Parathyroid adenoma (tissue), 2 donors: ENCODE measurements around the gene PHC3.

Experiments
- H2AFZ ChIP-seq: fragments of 300-600 bp; sonication (generic); one replicate; pipeline ENCODE4 v1.7.0; 2017; ENCODE audit warnings: antibody characterized with exemption, mild to moderate bottlenecking
- H3K27ac ChIP-seq: fragments of 300-600 bp; sonication (generic); one replicate; pipeline ENCODE4 v1.7.0; 2017
- H3K27me3 ChIP-seq: fragments of 300-600 bp; sonication (generic); one replicate; pipeline ENCODE4 v1.7.0; 2017; ENCODE audit warnings: low read length; ENCODE audit not compliant: control insufficient read depth, insufficient read depth
- H3K36me3 ChIP-seq: fragments of 300-600 bp; sonication (generic); one replicate; pipeline ENCODE4 v1.7.0; 2017; ENCODE audit warnings: low read length; ENCODE audit not compliant: control insufficient read depth, insufficient read depth
- H3K4me1 ChIP-seq: fragments of 300-600 bp; sonication (generic); one replicate; pipeline ENCODE4 v1.7.0; 2017; ENCODE audit warnings: control low read depth
- H3K4me2 ChIP-seq: fragments of 300-600 bp; sonication (generic); one replicate; pipeline ENCODE4 v1.7.0; 2017; ENCODE audit warnings: low read length
- H3K4me3 ChIP-seq: fragments of 300-600 bp; sonication (generic); one replicate; pipeline ENCODE4 v1.7.0; 2017; ENCODE audit warnings: low read depth, low read length
- H3K79me2 ChIP-seq: fragments of 300-600 bp; sonication (generic); one replicate; pipeline ENCODE4 v1.7.0; 2017; ENCODE audit warnings: control low read depth
- H3K9ac ChIP-seq: fragments of 300-600 bp; sonication (generic); one replicate; pipeline ENCODE4 v1.7.0; 2017; ENCODE audit warnings: mild to moderate bottlenecking
- H3K9me3 ChIP-seq: fragments of 300-600 bp; sonication (generic); one replicate; pipeline ENCODE4 v1.7.0; 2017; ENCODE audit warnings: low read length; ENCODE audit not compliant: control insufficient read depth
- TF ChIP-seq, protein P1 (sequence below): fragments of 300-600 bp; sonication (generic); IDR thresholded peaks from one replicate; pipeline ENCODE4 v1.7.0; 2017; ENCODE audit warnings: antibody characterized with exemption, mild to moderate bottlenecking
- donor health status: primary hyperparathyroidism.

Gene PHC3, protein sequence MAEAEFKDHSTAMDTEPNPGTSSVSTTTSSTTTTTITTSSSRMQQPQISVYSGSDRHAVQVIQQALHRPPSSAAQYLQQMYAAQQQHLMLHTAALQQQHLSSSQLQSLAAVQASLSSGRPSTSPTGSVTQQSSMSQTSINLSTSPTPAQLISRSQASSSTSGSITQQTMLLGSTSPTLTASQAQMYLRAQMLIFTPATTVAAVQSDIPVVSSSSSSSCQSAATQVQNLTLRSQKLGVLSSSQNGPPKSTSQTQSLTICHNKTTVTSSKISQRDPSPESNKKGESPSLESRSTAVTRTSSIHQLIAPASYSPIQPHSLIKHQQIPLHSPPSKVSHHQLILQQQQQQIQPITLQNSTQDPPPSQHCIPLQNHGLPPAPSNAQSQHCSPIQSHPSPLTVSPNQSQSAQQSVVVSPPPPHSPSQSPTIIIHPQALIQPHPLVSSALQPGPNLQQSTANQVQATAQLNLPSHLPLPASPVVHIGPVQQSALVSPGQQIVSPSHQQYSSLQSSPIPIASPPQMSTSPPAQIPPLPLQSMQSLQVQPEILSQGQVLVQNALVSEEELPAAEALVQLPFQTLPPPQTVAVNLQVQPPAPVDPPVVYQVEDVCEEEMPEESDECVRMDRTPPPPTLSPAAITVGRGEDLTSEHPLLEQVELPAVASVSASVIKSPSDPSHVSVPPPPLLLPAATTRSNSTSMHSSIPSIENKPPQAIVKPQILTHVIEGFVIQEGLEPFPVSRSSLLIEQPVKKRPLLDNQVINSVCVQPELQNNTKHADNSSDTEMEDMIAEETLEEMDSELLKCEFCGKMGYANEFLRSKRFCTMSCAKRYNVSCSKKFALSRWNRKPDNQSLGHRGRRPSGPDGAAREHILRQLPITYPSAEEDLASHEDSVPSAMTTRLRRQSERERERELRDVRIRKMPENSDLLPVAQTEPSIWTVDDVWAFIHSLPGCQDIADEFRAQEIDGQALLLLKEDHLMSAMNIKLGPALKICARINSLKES

DNA sequence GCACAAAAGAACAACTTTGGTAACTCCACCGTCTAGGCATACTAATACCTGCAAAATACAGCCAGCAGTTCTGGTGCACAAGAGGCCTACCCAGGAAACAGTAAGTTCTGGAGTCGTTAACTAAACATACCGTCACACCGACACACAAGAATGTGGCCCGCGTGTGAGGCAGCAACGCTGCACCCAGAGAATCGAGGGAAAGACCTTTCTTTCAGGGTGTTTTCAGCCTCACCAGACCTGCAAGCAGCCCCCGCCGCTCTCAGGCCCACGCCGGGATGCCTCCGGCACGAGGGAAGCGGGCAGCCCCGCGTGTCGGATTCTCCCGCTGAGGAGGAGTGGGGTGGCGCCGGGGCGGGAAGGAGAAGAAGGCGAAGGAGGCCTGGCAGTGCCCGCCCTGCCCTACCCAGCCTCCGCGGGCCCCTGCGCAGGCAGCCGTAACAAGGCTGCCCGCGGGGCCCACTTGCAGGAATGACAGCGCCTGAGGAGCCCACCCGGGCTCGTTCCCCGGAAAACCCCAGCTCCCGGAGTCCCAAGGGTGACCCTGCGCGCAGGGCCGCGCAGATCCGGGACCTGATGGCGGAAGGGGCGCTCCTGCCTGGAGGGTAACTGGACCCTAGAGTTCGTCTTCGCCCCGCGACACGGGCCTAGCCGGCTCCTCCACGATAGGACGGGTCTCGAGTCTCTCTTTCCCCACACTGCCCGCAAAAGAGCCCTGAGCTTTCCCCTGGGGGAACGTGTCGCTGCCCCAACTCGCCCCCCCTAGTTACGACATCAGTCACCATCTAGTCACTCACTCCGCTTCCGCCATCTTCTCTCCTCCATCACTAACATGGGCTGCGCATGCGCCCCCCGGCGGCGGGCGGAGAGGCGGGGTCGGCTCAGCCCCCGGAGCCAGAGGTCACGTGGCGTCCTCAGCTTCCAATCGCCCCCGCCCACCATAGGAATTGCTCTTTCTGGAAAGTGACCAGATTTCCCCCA lies at the start of gene PHC3:
Gene PHC3 (minus strand): TSS at position 826 of the 978 bp plus-strand sequence. CDS start 18 bp downstream, at position 808.
- TF ChIP-seq, protein P1, sequence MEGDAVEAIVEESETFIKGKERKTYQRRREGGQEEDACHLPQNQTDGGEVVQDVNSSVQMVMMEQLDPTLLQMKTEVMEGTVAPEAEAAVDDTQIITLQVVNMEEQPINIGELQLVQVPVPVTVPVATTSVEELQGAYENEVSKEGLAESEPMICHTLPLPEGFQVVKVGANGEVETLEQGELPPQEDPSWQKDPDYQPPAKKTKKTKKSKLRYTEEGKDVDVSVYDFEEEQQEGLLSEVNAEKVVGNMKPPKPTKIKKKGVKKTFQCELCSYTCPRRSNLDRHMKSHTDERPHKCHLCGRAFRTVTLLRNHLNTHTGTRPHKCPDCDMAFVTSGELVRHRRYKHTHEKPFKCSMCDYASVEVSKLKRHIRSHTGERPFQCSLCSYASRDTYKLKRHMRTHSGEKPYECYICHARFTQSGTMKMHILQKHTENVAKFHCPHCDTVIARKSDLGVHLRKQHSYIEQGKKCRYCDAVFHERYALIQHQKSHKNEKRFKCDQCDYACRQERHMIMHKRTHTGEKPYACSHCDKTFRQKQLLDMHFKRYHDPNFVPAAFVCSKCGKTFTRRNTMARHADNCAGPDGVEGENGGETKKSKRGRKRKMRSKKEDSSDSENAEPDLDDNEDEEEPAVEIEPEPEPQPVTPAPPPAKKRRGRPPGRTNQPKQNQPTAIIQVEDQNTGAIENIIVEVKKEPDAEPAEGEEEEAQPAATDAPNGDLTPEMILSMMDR = peak; percentile 43
- Histone ChIP-seq H3K4me1 (no peaks in the 10 kb centered on the region), H2AFZ (peak within 1 kb of the TSS; percentile 94), H3K79me2 (peaks cover 43% of the 10 kb centered on the region), H3K4me3 (peak within 1 kb of the TSS; percentile 99), H3K27ac (peak within 1 kb of the TSS; percentile 96), H3K9ac (peak within 1 kb of the TSS; percentile 94), H3K36me3 (no peaks in the 10 kb centered on the region), H3K9me3 (no peaks in the 10 kb centered on the region), H3K27me3 (no peaks in the 10 kb centered on the region), H3K4me2 (peak within 1 kb of the TSS; percentile 92)

DNA sequence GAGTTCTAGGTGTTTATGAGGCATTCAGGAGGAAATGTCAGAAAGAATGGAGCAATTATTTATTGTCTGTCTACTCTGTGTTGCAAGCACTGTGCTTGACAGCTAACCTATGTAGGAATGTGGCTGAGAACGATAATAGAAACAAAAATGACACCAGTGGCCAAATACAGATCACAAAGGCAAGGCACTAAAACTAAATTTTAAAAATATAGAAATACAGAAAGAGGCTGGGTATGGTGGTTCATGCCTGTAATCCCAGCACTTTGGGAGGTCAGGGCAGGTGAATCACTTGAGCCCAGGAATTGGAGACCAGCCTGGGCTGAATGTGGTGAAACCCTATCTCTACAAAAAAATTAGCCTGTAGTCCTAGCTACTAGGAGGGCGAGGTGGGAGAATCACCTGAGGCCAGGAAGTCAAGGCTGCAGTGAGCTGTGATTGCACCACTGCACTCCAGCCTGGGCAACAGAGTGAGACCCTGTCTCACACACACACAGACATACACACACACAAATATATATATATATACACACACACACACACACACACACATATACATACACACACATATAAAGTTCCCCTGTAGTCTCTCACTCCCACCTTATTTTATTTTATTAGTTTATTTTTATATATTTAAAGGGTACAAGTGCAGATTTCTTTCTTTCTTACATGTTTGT lies 46.7 kb upstream of the PHC3 start:
- no peak overlapping the region for H3K27ac ChIP-seq

DNA sequence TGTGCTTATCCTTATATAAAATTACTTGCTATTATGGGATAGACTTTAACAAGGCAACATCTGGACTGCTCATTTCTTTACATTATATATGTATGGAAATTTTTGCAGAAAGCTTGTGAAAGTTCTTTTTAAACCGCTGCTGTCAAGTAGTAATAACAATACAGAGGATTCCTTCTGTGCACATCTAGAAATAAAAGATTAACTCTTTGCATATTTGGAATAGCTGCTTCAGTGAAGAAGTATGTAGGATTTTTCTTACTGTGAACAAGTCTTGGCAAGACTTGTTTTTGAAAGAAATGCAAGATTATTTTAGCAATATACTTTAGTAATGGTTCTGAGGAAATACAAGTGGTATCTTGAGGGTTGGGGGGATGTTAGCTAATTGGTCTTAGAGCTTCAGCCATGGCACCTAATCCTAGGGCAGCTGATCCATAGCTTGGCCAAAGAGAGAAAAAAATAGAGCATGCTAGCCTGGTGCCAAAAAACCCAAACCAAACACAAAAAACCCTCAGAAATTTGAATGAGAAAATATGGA lies 45.0 kb upstream of the PHC3 start:
- Histone ChIP-seq H3K9ac (no peak overlapping the region), H3K4me2 (no peak overlapping the region), H3K79me2 (peaks cover 8% of the 10 kb centered on the region), H3K4me1 (peaks cover 1% of the 10 kb centered on the region), H3K4me3 (no peak overlapping the region), H3K27me3 (no peaks in the 10 kb centered on the region), H3K9me3 (no peaks in the 10 kb centered on the region), H3K36me3 (no peaks in the 10 kb centered on the region), H3K27ac (no peak overlapping the region), H2AFZ (no peak overlapping the region)
- TF ChIP-seq, protein P1 = no peak

More for the DNA sequence above, 46.7 kb upstream of the PHC3 start:
- Histone ChIP-seq H3K36me3 (no peaks in the 10 kb centered on the region), H3K9me3 (no peaks in the 10 kb centered on the region), H3K27me3 (no peaks in the 10 kb centered on the region), H3K4me1 (no peaks in the 10 kb centered on the region), H3K4me3 (no peak overlapping the region), H3K9ac (no peak overlapping the region), H3K79me2 (peaks cover 9% of the 10 kb centered on the region), H2AFZ (no peak overlapping the region), H3K4me2 (no peak overlapping the region)
- TF ChIP-seq, protein P1 = no peak

DNA sequence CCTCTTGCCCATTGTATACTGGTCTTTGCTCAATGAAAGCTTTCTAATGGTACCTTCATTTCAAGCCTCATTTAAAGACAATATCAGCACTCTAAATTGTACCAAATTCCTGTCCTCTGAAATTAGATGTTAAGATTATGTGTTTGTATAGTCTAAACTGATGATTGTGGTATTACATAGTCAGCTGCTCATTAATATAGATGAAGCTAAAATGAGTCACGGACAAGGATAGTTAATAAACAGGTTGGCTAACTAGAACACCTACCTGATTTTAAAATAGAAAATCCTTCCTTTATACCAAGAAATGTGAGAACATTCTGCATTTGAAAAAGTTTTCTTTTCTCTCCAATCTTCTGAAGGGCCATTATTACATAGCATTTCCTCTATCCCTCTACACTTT lies 43.6 kb upstream of the PHC3 start:
- Histone ChIP-seq H3K4me1 (peaks cover 3% of the 10 kb centered on the region), H3K9me3 (no peaks in the 10 kb centered on the region), H3K4me2 (no peak overlapping the region), H3K36me3 (no peaks in the 10 kb centered on the region), H3K9ac (no peak overlapping the region), H3K27me3 (no peaks in the 10 kb centered on the region), H3K27ac (no peak overlapping the region), H3K4me3 (no peak overlapping the region), H2AFZ (no peak overlapping the region), H3K79me2 (peaks cover 4% of the 10 kb centered on the region)
- TF ChIP-seq, protein P1 = no peak
